HepG2 (cell line): ENCODE data around the gene DCAF4. TPM values are rescaled to one million over a fixed set of nuclear protein-coding genes. Genes with fewer than 3 reads are reported as not detected.

Source experiments
- ATAC-seq: fragments of 200-7000 bp; cut with Tn5 transposase; 3 replicates; pipeline ENCODE4 v1.9.1; 2020; ENCODE audit warnings: mild to moderate bottlenecking, moderate library complexity
- BruUV-seq: library from RNA; stranded (reverse); fragments of 400-500 nt; replicated peaks from 2 replicates; lab custom pipeline; 2021; lab: Mats Ljungman, UMichigan
- CTCF ChIA-PET: fragments of 300-600 bp; formaldehyde crosslinking; extraction: SDS; loops from one replicate; lab custom pipeline; 2021; ENCODE audit warnings: low total read pairs, inconsistent platforms, low intra/inter-chr PET ratio; lab: Yijun Ruan, JAX
- POLR2A ChIA-PET: fragments of 350-600 bp; sonication (Branson Sonifier 250); formaldehyde crosslinking; loops from one replicate; lab custom pipeline; 2020; ENCODE audit warnings: antibody characterized with exemption, inconsistent platforms; lab: Yijun Ruan, JAX
- DNase-seq: peaks from one replicate; pipeline ENCODE4 v3.0.0-alpha.2; 2015; ENCODE audit warnings: low spot score
- FAIRE-seq: peaks from 3 replicates; lab custom pipeline; 2011; peaks lifted over from hg19 to GRCh38; lab: Jason Lieb, UNC
- H2AFZ ChIP-seq: one replicate; pipeline ENCODE4 v1.6.1; 2011; ENCODE audit warnings: low read length, inconsistent platforms
- H3K27ac ChIP-seq: fragments of 300-600 bp; 3 replicates; pipeline ENCODE4 v1.8.0; 2011; ENCODE audit warnings: mixed run types, mild to moderate bottlenecking, mixed read lengths, low read length, inconsistent platforms; ENCODE audit not compliant: insufficient read depth; ENCODE audit errors: extremely low read length
- H3K27me3 ChIP-seq, 2 experiments: fragments of 200-600 bp in 1 of 2; 2 replicates in 1 of 2; 3 replicates in 1 of 2; pipeline versions ENCODE4 v1.6.0 to v1.8.0; 2011; ENCODE audit warnings: low read length in 2 of 2, mild to moderate bottlenecking in 2 of 2, moderate library complexity in 2 of 2, inconsistent platforms in 1 of 2; ENCODE audit not compliant: insufficient read depth in 2 of 2, control insufficient read depth in 1 of 2
- H3K36me3 ChIP-seq, 2 experiments: fragments of 200-600 bp in 1 of 2; replicated peaks in 1 of 2; 2 replicates in 1 of 2; 3 replicates in 1 of 2; pipeline versions ENCODE4 v1.5.1 to v1.8.0; 2011; ENCODE audit warnings: low read length in 2 of 2, inconsistent platforms in 1 of 2; ENCODE audit not compliant: insufficient read depth in 2 of 2, control insufficient read depth in 1 of 2
- H3K4me1 ChIP-seq: 2 replicates; pipeline ENCODE4 v1.5.1; 2012; ENCODE audit warnings: low read length, inconsistent platforms; ENCODE audit not compliant: insufficient read depth
- H3K4me2 ChIP-seq: 2 replicates; pipeline ENCODE4 v1.6.0; 2011; ENCODE audit warnings: low read depth, low read length, inconsistent platforms
- H3K4me3 ChIP-seq, 3 experiments: fragments of 200-600 bp in 1 of 3; sonication (generic), shearing (Covaris generic) in 1 of 3; replicated peaks in 1 of 3; 2 replicates each; pipeline ENCODE4 v1.5.1; 2011 to 2016; ENCODE audit warnings: low read length in 3 of 3, inconsistent platforms in 2 of 3, low read depth in 2 of 3, mild to moderate bottlenecking in 2 of 3, control low read depth in 1 of 3, mixed read lengths in 1 of 3; ENCODE audit not compliant: insufficient read depth in 1 of 3
- H3K79me2 ChIP-seq: one replicate; pipeline ENCODE4 v1.6.1; 2011; ENCODE audit warnings: low read length, inconsistent platforms; ENCODE audit not compliant: insufficient read depth
- H3K9ac ChIP-seq: 2 replicates; pipeline ENCODE4 v1.6.0; 2011; ENCODE audit warnings: mild to moderate bottlenecking, low read depth, low read length, inconsistent platforms; ENCODE audit not compliant: insufficient read depth
- H3K9me3 ChIP-seq: 2 replicates; pipeline ENCODE4 v1.5.1; 2012; ENCODE audit warnings: mild to moderate bottlenecking, low read length
- H4K20me1 ChIP-seq: 2 replicates; pipeline ENCODE4 v1.6.0; 2011; ENCODE audit warnings: inconsistent platforms, mild to moderate bottlenecking, low read length, moderate library complexity; ENCODE audit not compliant: insufficient read depth
- CENPT ChIP-seq: sonication (generic); formaldehyde crosslinking; IDR thresholded peaks from 2 replicates; pipeline ENCODE4 v1.8.0; 2022; ENCODE audit warnings: low read depth, mild to moderate bottlenecking, moderate library complexity, missing genetic modification reagents
- NFE2 ChIP-seq: sonication (generic); formaldehyde crosslinking; IDR thresholded peaks from 2 replicates; pipeline ENCODE4 v1.4.0; 2020; ENCODE audit warnings: missing genetic modification reagents
- RBAK ChIP-seq: sonication (generic); formaldehyde crosslinking; IDR thresholded peaks from 2 replicates; pipeline ENCODE4 v1.5.1; 2020; ENCODE audit warnings: mild to moderate bottlenecking, missing genetic modification reagents
- SP4 ChIP-seq: sonication (generic); formaldehyde crosslinking; IDR thresholded peaks from 2 replicates; pipeline ENCODE4 v1.8.1; 2023; ENCODE audit warnings: mild to moderate bottlenecking, missing genetic modification reagents
- TP53 ChIP-seq: sonication (generic); formaldehyde crosslinking; conservative IDR thresholded peaks from 2 replicates; pipeline ENCODE4 v1.4.0; 2020; ENCODE audit warnings: missing genetic modification reagents
- WGBS: methylation state at CpG from one replicate; pipeline ENCODE4 v1.1.6; 2017; ENCODE audit warnings: low lambda C conversion rate; 5-methylcytosine and 5-hydroxymethylcytosine counted together
- in situ Hi-C: cut with HindIII; loops from 2 replicates; pipeline ENCODE4 v1.10.0; 2017; ENCODE audit warnings: low pct_unique_long_range_greater_than_20kb; ENCODE audit not compliant: extremely low pct_ligation_motif_present
- intact Hi-C: fragments of 100-400 bp; cut with micrococcal nuclease; formaldehyde crosslinking; loops from one replicate; pipeline ENCODE4 v1.10.0; 2022; ENCODE audit not compliant: unreplicated experiment
- polyA plus RNA-seq, 8 experiments: library from polyadenylated mRNA; depleted of rRNA in 3 of 8; stranded (reverse) in 7 of 8; unstranded in 1 of 8; fragments of >200 nt; fragmentation: Illumina TruSeq in 4 of 8; extraction: Trizol in 4 of 8; gene quantifications; 2 replicates each; pipeline versions ENCODE4 v1.2.1 to v1.2.3, GENCODE V29; 2011 to 2016; ENCODE audit warnings: low read depth in 4 of 8, missing spikeins in 1 of 8, mixed read lengths in 1 of 8; ENCODE audit not compliant: insufficient read depth in 1 of 8
- total RNA-seq, 5 experiments: library from RNA; depleted of rRNA; stranded (reverse); fragments of >200 nt; fragmentation: Illumina TruSeq; extraction: Trizol; gene quantifications; 2 replicates each; pipeline ENCODE4 v1.2.3, GENCODE V29; 2016; ENCODE audit warnings: low read depth in 1 of 5
- TF ChIP-seq, protein P1 (sequence below): sonication (generic); formaldehyde crosslinking; IDR thresholded peaks from 2 replicates; pipeline ENCODE4 v1.4.0; 2020; ENCODE audit warnings: mild to moderate bottlenecking, missing genetic modification reagents, borderline replicate concordance
- TF ChIP-seq, protein P2 (sequence below): sonication (generic); formaldehyde crosslinking; conservative IDR thresholded peaks from 2 replicates; pipeline ENCODE4 v1.4.0; 2020; ENCODE audit warnings: mild to moderate bottlenecking, missing genetic modification reagents, moderate library complexity
- TF ChIP-seq, protein P3 (sequence below): sonication (generic); formaldehyde crosslinking; IDR thresholded peaks from 2 replicates; pipeline ENCODE4 v1.4.0; 2020; ENCODE audit warnings: mild to moderate bottlenecking, missing genetic modification reagents
- TF ChIP-seq, protein P4 (sequence below): sonication (generic); formaldehyde crosslinking; IDR thresholded peaks from 2 replicates; pipeline ENCODE4 v1.4.0; 2020; ENCODE audit warnings: missing genetic modification reagents, borderline replicate concordance

Gene DCAF4
- total and polyA plus RNA-seq, 2 of the 13 experiments (the other 11 are each of a cell fraction or from before 2014, with no cell fraction given) = 18.8 to 21.1 TPM

DNA sequence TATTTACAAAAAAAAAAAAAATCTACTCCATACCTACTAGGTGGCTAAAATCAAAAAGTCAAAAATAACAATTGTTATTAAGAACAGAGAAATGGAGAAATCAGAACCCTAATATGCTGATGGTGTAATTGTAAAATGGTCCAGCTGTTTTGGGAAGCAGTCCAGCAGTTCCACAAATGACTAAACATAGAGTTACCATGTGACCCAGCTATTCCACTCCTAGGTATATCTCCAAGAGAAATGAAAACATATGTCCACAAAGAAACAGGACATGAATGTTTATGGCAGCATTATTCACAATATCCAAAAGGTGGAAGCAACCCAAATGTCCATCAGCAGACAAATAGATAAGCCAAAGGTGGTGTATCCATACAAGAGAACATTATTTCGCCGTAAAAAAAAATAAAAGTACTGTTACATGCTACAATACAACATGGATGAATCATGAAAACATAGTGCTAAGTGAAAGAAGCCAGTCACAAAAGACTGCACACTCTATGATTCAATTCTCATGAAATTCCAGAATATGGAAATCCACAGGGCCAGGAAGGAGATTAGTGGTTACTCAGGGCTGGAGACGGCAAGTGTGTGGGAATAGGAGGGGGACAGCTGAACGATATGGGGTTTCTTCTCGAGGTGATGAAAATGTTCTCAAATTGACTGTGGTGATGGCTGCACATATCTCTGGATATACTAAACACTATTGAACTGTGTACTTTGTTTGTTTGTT, 23.3 kb upstream of the DCAF4 start:
- FAIRE-seq = no peak
- H3K36me3 ChIP-seq = no peaks in the 10 kb centered on the region
- H3K9ac ChIP-seq = no peak overlapping the region
- no peak for ATAC-seq
- peaks cover 15% of the 10 kb centered on the region for H3K4me1 ChIP-seq
- H3K27me3 ChIP-seq = no peaks in the 10 kb centered on the region; a peak in 1 of 5 replicates
- BruUV-seq = no TSS peak
- in situ Hi-C loops (no loop called here), intact Hi-C loops (no loop called here)
- no peak overlapping the region for H3K27ac ChIP-seq
- H3K4me3 ChIP-seq = no peak overlapping the region
- H3K9me3 ChIP-seq = no peaks in the 10 kb centered on the region
- H3K79me2 ChIP-seq = no peaks in the 10 kb centered on the region
- H4K20me1 ChIP-seq = no peaks in the 10 kb centered on the region
- 36% methylated on average over 5 of the region's 5 CpGs for WGBS
- POLR2A ChIA-PET = no interaction called here
- CTCF ChIA-PET = interaction anchor here (0.7 to 1.6 kb wide), 2 partner anchors 167 to 386 kb away, joined by 3 to 4 read pairs; no protein-coding TSS in a partner anchor
- no peak overlapping the region for H2AFZ ChIP-seq
- no peak for DNase-seq
- no peak overlapping the region for H3K4me2 ChIP-seq
- TF ChIP-seq SP4 (CRISPR knock-in tag) (no peak), RBAK (CRISPR knock-in tag) (no peak), NFE2 (CRISPR knock-in tag) (no peak), CENPT (CRISPR knock-in tag) (no peak), TP53 (CRISPR knock-in tag) (no peak)
- TF ChIP-seq, protein P1, sequence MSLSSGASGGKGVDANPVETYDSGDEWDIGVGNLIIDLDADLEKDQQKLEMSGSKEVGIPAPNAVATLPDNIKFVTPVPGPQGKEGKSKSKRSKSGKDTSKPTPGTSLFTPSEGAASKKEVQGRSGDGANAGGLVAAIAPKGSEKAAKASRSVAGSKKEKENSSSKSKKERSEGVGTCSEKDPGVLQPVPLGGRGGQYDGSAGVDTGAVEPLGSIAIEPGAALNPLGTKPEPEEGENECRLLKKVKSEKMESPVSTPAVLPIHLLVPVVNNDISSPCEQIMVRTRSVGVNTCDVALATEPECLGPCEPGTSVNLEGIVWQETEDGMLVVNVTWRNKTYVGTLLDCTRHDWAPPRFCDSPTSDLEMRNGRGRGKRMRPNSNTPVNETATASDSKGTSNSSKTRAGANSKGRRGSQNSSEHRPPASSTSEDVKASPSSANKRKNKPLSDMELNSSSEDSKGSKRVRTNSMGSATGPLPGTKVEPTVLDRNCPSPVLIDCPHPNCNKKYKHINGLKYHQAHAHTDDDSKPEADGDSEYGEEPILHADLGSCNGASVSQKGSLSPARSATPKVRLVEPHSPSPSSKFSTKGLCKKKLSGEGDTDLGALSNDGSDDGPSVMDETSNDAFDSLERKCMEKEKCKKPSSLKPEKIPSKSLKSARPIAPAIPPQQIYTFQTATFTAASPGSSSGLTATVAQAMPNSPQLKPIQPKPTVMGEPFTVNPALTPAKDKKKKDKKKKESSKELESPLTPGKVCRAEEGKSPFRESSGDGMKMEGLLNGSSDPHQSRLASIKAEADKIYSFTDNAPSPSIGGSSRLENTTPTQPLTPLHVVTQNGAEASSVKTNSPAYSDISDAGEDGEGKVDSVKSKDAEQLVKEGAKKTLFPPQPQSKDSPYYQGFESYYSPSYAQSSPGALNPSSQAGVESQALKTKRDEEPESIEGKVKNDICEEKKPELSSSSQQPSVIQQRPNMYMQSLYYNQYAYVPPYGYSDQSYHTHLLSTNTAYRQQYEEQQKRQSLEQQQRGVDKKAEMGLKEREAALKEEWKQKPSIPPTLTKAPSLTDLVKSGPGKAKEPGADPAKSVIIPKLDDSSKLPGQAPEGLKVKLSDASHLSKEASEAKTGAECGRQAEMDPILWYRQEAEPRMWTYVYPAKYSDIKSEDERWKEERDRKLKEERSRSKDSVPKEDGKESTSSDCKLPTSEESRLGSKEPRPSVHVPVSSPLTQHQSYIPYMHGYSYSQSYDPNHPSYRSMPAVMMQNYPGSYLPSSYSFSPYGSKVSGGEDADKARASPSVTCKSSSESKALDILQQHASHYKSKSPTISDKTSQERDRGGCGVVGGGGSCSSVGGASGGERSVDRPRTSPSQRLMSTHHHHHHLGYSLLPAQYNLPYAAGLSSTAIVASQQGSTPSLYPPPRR (CRISPR knock-in tag) = no peak
- TF ChIP-seq, protein P2, sequence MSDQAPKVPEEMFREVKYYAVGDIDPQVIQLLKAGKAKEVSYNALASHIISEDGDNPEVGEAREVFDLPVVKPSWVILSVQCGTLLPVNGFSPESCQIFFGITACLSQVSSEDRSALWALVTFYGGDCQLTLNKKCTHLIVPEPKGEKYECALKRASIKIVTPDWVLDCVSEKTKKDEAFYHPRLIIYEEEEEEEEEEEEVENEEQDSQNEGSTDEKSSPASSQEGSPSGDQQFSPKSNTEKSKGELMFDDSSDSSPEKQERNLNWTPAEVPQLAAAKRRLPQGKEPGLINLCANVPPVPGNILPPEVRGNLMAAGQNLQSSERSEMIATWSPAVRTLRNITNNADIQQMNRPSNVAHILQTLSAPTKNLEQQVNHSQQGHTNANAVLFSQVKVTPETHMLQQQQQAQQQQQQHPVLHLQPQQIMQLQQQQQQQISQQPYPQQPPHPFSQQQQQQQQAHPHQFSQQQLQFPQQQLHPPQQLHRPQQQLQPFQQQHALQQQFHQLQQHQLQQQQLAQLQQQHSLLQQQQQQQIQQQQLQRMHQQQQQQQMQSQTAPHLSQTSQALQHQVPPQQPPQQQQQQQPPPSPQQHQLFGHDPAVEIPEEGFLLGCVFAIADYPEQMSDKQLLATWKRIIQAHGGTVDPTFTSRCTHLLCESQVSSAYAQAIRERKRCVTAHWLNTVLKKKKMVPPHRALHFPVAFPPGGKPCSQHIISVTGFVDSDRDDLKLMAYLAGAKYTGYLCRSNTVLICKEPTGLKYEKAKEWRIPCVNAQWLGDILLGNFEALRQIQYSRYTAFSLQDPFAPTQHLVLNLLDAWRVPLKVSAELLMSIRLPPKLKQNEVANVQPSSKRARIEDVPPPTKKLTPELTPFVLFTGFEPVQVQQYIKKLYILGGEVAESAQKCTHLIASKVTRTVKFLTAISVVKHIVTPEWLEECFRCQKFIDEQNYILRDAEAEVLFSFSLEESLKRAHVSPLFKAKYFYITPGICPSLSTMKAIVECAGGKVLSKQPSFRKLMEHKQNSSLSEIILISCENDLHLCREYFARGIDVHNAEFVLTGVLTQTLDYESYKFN = no peak
- TF ChIP-seq, protein P3, sequence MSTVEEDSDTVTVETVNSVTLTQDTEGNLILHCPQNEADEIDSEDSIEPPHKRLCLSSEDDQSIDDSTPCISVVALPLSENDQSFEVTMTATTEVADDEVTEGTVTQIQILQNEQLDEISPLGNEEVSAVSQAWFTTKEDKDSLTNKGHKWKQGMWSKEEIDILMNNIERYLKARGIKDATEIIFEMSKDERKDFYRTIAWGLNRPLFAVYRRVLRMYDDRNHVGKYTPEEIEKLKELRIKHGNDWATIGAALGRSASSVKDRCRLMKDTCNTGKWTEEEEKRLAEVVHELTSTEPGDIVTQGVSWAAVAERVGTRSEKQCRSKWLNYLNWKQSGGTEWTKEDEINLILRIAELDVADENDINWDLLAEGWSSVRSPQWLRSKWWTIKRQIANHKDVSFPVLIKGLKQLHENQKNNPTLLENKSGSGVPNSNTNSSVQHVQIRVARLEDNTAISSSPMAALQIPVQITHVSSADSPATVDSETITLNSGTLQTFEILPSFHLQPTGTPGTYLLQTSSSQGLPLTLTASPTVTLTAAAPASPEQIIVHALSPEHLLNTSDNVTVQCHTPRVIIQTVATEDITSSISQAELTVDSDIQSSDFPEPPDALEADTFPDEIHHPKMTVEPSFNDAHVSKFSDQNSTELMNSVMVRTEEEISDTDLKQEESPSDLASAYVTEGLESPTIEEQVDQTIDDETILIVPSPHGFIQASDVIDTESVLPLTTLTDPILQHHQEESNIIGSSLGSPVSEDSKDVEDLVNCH (CRISPR knock-in tag) = no peak
- TF ChIP-seq, protein P4, sequence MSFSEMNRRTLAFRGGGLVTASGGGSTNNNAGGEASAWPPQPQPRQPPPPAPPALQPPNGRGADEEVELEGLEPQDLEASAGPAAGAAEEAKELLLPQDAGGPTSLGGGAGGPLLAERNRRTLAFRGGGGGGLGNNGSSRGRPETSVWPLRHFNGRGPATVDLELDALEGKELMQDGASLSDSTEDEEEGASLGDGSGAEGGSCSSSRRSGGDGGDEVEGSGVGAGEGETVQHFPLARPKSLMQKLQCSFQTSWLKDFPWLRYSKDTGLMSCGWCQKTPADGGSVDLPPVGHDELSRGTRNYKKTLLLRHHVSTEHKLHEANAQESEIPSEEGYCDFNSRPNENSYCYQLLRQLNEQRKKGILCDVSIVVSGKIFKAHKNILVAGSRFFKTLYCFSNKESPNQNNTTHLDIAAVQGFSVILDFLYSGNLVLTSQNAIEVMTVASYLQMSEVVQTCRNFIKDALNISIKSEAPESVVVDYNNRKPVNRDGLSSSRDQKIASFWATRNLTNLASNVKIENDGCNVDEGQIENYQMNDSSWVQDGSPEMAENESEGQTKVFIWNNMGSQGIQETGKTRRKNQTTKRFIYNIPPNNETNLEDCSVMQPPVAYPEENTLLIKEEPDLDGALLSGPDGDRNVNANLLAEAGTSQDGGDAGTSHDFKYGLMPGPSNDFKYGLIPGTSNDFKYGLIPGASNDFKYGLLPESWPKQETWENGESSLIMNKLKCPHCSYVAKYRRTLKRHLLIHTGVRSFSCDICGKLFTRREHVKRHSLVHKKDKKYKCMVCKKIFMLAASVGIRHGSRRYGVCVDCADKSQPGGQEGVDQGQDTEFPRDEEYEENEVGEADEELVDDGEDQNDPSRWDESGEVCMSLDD (CRISPR knock-in tag) = no peak
